ENCODE measurements around the gene KITLG. TPM values are rescaled to one million over a fixed set of nuclear protein-coding genes. Genes with fewer than 3 reads are reported as not detected.

KITLG gene
- total and polyA plus RNA-seq, 12 donors, result 3.6 to 20.5 (median 8.6) TPM

- no peak for TF ChIP-seq CTCF (IDR thresholded peaks at IDR 0.05)
- intact Hi-C loops (cut with DNase I), result no loop called here
- DNase-seq (no peak), ATAC-seq (no peak)
- peaks cover 0 to 53% (median 11%) of the 10 kb centered on the region in 9 donors for H3K36me3 ChIP-seq
- no peaks in the 10 kb centered on the region for H3K27me3 ChIP-seq
- peaks cover 0 to 15% (median 9%) of the 10 kb centered on the region in 11 donors for H3K9me3 ChIP-seq
- 99 to 100% methylated on average over 1 of the region's 1 CpG for WGBS, 2 donors
- H3K4me3 ChIP-seq, result no peak overlapping the region
- peak overlapping the region in 2 of 10 donors; percentile 69 to 71 for H3K27ac ChIP-seq
- peaks cover 0 to 21% (median 0%) of the 10 kb centered on the region in 9 donors for H3K4me1 ChIP-seq
Observed at GRCh38 chr12:88530868-88531267, 49.4 kb downstream of the KITLG start.

DNA sequence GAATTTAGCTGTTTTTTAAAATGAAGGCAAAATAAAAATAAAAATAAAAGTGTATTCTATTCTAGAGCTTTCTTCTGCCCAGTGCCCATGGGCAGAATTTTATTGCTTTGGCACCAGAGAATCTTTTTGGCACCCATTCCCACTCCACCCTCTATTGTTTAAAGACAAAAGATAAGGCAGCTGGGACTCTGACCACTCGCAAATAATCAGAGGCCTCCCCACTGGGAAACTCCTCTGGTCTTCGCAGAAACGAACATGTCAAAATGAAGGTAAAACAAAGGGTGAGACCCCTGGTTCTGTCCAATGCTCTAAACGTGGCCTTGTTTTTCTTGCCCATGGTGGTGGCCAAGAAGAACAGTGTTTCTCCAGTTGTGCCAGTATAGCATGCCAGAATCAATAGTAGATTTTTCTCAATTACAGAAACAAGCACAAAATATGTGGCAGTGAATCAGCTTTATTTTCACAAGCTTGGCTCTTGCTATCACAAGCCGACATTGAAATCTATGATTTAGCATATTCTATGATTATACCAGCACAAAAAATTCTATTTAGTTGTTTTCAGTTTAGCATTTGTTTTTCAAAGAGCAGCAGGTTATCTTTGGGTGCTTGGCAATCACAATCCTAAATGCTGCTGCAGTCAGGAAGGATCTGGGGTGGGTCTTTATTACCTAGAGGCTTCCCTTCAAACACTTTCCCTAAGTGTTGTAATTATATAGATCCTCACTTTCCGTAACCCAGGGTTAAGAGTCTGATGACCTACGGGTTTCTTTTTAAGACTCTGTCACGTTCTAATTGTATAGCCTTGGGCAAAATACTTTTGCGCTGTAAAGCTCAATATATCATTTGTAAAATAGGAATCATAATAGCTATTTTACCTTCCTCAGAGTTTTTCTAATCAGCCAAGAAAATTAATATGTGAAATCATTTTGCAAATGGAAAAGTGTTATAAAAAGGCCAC lies 50.5 kb downstream of the KITLG start:
- Histone ChIP-seq H3K4me1 (peaks cover 0 to 21% (median 0%) of the 10 kb centered on the region in 9 donors), H3K9me3 (peaks cover 0 to 15% (median 9%) of the 10 kb centered on the region in 11 donors), H3K4me3 (no peak overlapping the region), H3K36me3 (peaks cover 0 to 58% (median 11%) of the 10 kb centered on the region in 9 donors), H3K27ac (peak overlapping the region in 8 of 10 donors; percentile 2 to 71 (median 44)), H3K27me3 (no peaks in the 10 kb centered on the region)
- ATAC-seq (peak in 6 of 8 donors; percentile 22 to 52 (median 42)), DNase-seq (no peak)
- TF ChIP-seq CTCF (IDR thresholded peaks at IDR 0.05), result no peak
- intact Hi-C loops (cut with DNase I), result loop anchor here in 1 of 10 donors (10.0 kb wide), 1 partner anchor 45 kb away; no protein-coding TSS in a partner anchor
- WGBS, 2 donors, result 48 to 54% methylated on average over 9 of the region's 9 CpGs

DNA sequence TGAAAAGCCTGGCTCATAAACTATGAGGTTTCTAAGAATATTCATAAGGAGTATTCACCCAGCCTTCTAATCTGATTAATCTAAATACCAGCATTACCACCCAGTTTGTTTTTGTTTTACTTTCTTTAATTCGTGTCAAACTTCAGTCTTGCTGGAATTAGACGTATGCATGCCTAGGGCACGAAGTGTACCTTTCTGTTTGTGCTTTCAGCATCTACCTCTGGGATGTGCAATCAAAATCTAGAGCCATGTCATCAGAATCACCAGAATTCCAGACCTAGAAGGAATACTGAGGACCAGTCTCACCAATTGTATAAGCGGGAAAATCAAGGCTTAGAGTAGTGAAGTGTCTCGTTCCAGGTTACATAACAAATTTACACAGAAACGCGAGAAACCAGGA lies 57.3 kb downstream of the KITLG start:
- no peak for TF ChIP-seq CTCF (IDR thresholded peaks at IDR 0.05)

GRCh38 chr12:88520436-88520820 lies 59.8 kb downstream of the KITLG start:
- TF ChIP-seq CTCF (IDR thresholded peaks at IDR 0.05), result no peak
- H3K27ac ChIP-seq, result peak overlapping the region in 2 of 10 donors; percentile 3 to 26
- peaks cover 0 to 50% (median 0%) of the 10 kb centered on the region in 9 donors for H3K36me3 ChIP-seq
- no peak for DNase-seq
- H3K4me3 ChIP-seq, result no peak overlapping the region
- intact Hi-C loops (cut with DNase I), result loop anchor here in 1 of 10 donors (10.0 kb wide), 1 partner anchor 54 kb away; no protein-coding TSS in a partner anchor
- ATAC-seq, result no peak
- WGBS, 2 donors, result 63 to 67% methylated on average over 2 of the region's 2 CpGs
- peaks cover 0 to 26% (median 5%) of the 10 kb centered on the region in 9 donors for H3K4me1 ChIP-seq
- H3K27me3 ChIP-seq, result no peaks in the 10 kb centered on the region
- no peaks in the 10 kb centered on the region for H3K9me3 ChIP-seq

More for the DNA sequence above, 57.3 kb downstream of the KITLG start:
- ATAC-seq, result no peak
- Histone ChIP-seq H3K4me1 (peaks cover 0 to 26% (median 5%) of the 10 kb centered on the region in 9 donors), H3K4me3 (no peak overlapping the region), H3K27me3 (no peaks in the 10 kb centered on the region), H3K27ac (no peak overlapping the region), H3K36me3 (peaks cover 0 to 47% (median 10%) of the 10 kb centered on the region in 9 donors), H3K9me3 (peaks cover 0 to 11% (median 7%) of the 10 kb centered on the region in 11 donors)
- no peak for DNase-seq
- intact Hi-C loops (cut with DNase I), result loop anchor here in 1 of 10 donors (10.0 kb wide), 1 partner anchor 52 kb away; no protein-coding TSS in a partner anchor
- 94 to 97% methylated on average over 7 of the region's 7 CpGs for WGBS, 2 donors

Data from heart right ventricle (tissue), 16 donors.